ENCODE measurements around the gene ACAT2. TPM values are rescaled to one million over a fixed set of nuclear protein-coding genes. Genes with fewer than 3 reads are reported as not detected.
"Not testable (repeated sequence)": the region's sequence is repeated elsewhere in the genome, so short reads cannot be mapped to it uniquely, and the experiment has no call there.

ACAT2 gene
- total and polyA plus RNA-seq, 5 experiments from 2014 or later: 29.4 to 38.8 (median 30.9) TPM

- Mint-ChIP-seq H3K36me3 (peaks cover 0 to 11% (median 1%) of the 10 kb centered on the region in 3 donors), H3K4me1 (peaks cover 19 to 39% (median 25%) of the 10 kb centered on the region in 4 donors), H3K27ac (peak overlapping the region; percentile 84 to 96 (median 93)), H3K4me3 (peak overlapping the region; percentile 77 to 88 (median 86)), H3K9me3 (no peaks in the 10 kb centered on the region), H3K27me3 (no peaks in the 10 kb centered on the region)
- peak in 8 of 10 donors; percentile 4 to 70 (median 42) for DNase-seq
- peak; percentile 84 to 88 for ATAC-seq
- POLR2A ChIA-PET: interaction anchor here (0.8 to 4.5 kb wide), 4 partner anchors 13 to 93 kb away, joined by 3 to 25 read pairs (median 12); partner anchors contain the start of genes MRPL18, TCP1 and WTAP
Observed at GRCh38 chr6:159819932-159820640, 58.2 kb downstream of the ACAT2 start.

- POLR2A ChIA-PET: interaction anchor here (0.7 to 4.5 kb wide), 4 partner anchors 9 to 1149 kb away, joined by 3 to 25 read pairs (median 12); partner anchors contain the start of genes MRPL18 and TCP1
- Mint-ChIP-seq H3K4me1 (peaks cover 19 to 39% (median 25%) of the 10 kb centered on the region in 4 donors), H3K9me3 (no peaks in the 10 kb centered on the region), H3K36me3 (peaks cover 0 to 11% (median 1%) of the 10 kb centered on the region in 3 donors), H3K27me3 (no peaks in the 10 kb centered on the region), H3K4me3 (peak overlapping the region in 6 of 10 donors; percentile 77 to 88 (median 86)), H3K27ac (peak overlapping the region in 8 of 10 donors; percentile 19 to 96 (median 92))
- no peak for DNase-seq
- ATAC-seq: no peak
Observed at GRCh38 chr6:159821122-159821521, 59.3 kb downstream of the ACAT2 start.

- no peak for DNase-seq
- Mint-ChIP-seq H3K4me1 (peaks cover 19 to 39% (median 25%) of the 10 kb centered on the region in 4 donors), H3K4me3 (peak overlapping the region in 3 of 10 donors; percentile 24 to 77 (median 28)), H3K36me3 (peaks cover 0 to 11% (median 1%) of the 10 kb centered on the region in 3 donors), H3K27ac (peak overlapping the region in 2 of 10 donors; percentile 25 to 69), H3K27me3 (no peaks in the 10 kb centered on the region), H3K9me3 (no peaks in the 10 kb centered on the region)
- POLR2A ChIA-PET: interaction anchor here (4.5 kb wide), 1 partner anchor 11 kb away, joined by 25 read pairs; no protein-coding TSS in a partner anchor
- ATAC-seq: no peak
Observed at GRCh38 chr6:159821726-159822125, 59.9 kb downstream of the ACAT2 start.

GRCh38 chr6:159823953-159824352 is 62.1 kb downstream of the ACAT2 start:
- ATAC-seq (no peak), DNase-seq (no peak)
- H3K36me3 Mint-ChIP-seq: peaks cover 0 to 10% (median 1%) of the 10 kb centered on the region in 3 donors
- H3K4me3 Mint-ChIP-seq: no peak overlapping the region
- peak overlapping the region in 3 of 10 donors; percentile 12 to 71 (median 36) for H3K27ac Mint-ChIP-seq
- no peaks in the 10 kb centered on the region for H3K27me3 Mint-ChIP-seq
- H3K9me3 Mint-ChIP-seq: no peaks in the 10 kb centered on the region
- POLR2A ChIA-PET: no interaction called here
- H3K4me1 Mint-ChIP-seq: peaks cover 18 to 32% (median 23%) of the 10 kb centered on the region in 4 donors

- H3K27me3 Mint-ChIP-seq, H3K27ac Mint-ChIP-seq, H3K36me3 Mint-ChIP-seq, DNase-seq, POLR2A ChIA-PET, H3K4me3 Mint-ChIP-seq, H3K9me3 Mint-ChIP-seq, ATAC-seq: not testable (repeated sequence)
- H3K4me1 Mint-ChIP-seq: peaks cover 16 to 28% (median 23%) of the 10 kb centered on the region in 4 donors
Observed at GRCh38 chr6:159824690-159825089, 62.8 kb downstream of the ACAT2 start.

GRCh38 chr6:159826004-159826403 is 64.2 kb downstream of the ACAT2 start:
- DNase-seq (no peak), ATAC-seq (no peak)
- Mint-ChIP-seq H3K27me3 (no peaks in the 10 kb centered on the region), H3K9me3 (no peaks in the 10 kb centered on the region), H3K4me1 (peaks cover 9 to 22% (median 20%) of the 10 kb centered on the region in 4 donors), H3K36me3 (peaks cover 0 to 2% (median 1%) of the 10 kb centered on the region in 3 donors), H3K27ac (no peak overlapping the region), H3K4me3 (no peak overlapping the region)
- POLR2A ChIA-PET: interaction anchor here (0.9 kb wide), 1 partner anchor 8 kb away, joined by 3 read pairs; no protein-coding TSS in a partner anchor

- H3K4me3 Mint-ChIP-seq: no peak overlapping the region
- DNase-seq (no peak), ATAC-seq (no peak)
- no peaks in the 10 kb centered on the region for H3K27me3 Mint-ChIP-seq
- no peak overlapping the region for H3K27ac Mint-ChIP-seq
- H3K36me3 Mint-ChIP-seq: peaks cover 0 to 2% (median 1%) of the 10 kb centered on the region in 3 donors
- POLR2A ChIA-PET: no interaction called here
- no peaks in the 10 kb centered on the region for H3K9me3 Mint-ChIP-seq
- peaks cover 12 to 27% (median 18%) of the 10 kb centered on the region in 4 donors for H3K4me1 Mint-ChIP-seq
Observed at GRCh38 chr6:159826968-159827647, 65.3 kb downstream of the ACAT2 start.

- POLR2A ChIA-PET: no interaction called here
Observed at GRCh38 chr6:159828074-159828473, 66.2 kb downstream of the ACAT2 start.

More at GRCh38 chr6:159828074-159828473, 66.2 kb downstream of the ACAT2 start:
- ATAC-seq (no peak), DNase-seq (no peak)
- Mint-ChIP-seq H3K36me3 (peaks cover 0 to 1% (median 0%) of the 10 kb centered on the region in 3 donors), H3K9me3 (no peaks in the 10 kb centered on the region), H3K4me3 (no peak overlapping the region), H3K4me1 (peaks cover 8 to 35% (median 21%) of the 10 kb centered on the region in 4 donors), H3K27ac (no peak overlapping the region), H3K27me3 (no peaks in the 10 kb centered on the region)

Other genes starting within 250 kb of the ACAT2 start
- gene SOD2, start 68.8 kb upstream of the ACAT2 start, total RNA-seq: 10 to 100 TPM; 83.4 to 86.5 TPM
- 10 to 100 TPM; 80.5 to 92.0 (median 90.0) TPM for gene SOD2, start 68.8 kb upstream of the ACAT2 start, polyA plus RNA-seq
- 100 to 1,000 TPM; 156 to 159 TPM for gene WTAP, start 34.5 kb upstream of the ACAT2 start, total RNA-seq
- gene WTAP, start 34.5 kb upstream of the ACAT2 start, polyA plus RNA-seq: 100 to 1,000 TPM; 104 to 128 (median 122) TPM
- gene TCP1, start 27.6 kb downstream of the ACAT2 start, total RNA-seq: 100 to 1,000 TPM; 184 to 185 TPM
- gene TCP1, start 27.6 kb downstream of the ACAT2 start, polyA plus RNA-seq: 10 to 100 TPM; 68.8 to 97.6 (median 72.4) TPM
- 10 to 100 TPM; 36.2 to 39.0 TPM for gene MRPL18, start 28.4 kb downstream of the ACAT2 start, total RNA-seq
- 100 to 1,000 TPM in 1 of 3 donors, 10 to 100 TPM in 2; 63.0 to 131 (median 79.9) TPM for gene MRPL18, start 28.4 kb downstream of the ACAT2 start, polyA plus RNA-seq
- under 1 TPM; 0.36 to 0.75 TPM for gene PNLDC1, start 38.2 kb downstream of the ACAT2 start, total RNA-seq
- gene PNLDC1, start 38.2 kb downstream of the ACAT2 start, polyA plus RNA-seq: under 1 TPM in 1 of 3 donors, not detected in 2; 0.36 TPM
- gene MAS1, start 128.9 kb downstream of the ACAT2 start, total RNA-seq: not detected
- not detected for gene MAS1, start 128.9 kb downstream of the ACAT2 start, polyA plus RNA-seq
- 10 to 100 TPM; 63.1 to 69.7 TPM for gene IGF2R, start 207.0 kb downstream of the ACAT2 start, total RNA-seq
- gene IGF2R, start 207.0 kb downstream of the ACAT2 start, polyA plus RNA-seq: 10 to 100 TPM in 2 of 3 donors, 1 to 10 TPM in 1; 9.1 to 19.3 (median 13.6) TPM